ENCODE measurements around the gene C3orf20.
A peak's percentile ranks its signal among the peaks of the same experiment; 100 is the strongest.

C3orf20 gene

DNA sequence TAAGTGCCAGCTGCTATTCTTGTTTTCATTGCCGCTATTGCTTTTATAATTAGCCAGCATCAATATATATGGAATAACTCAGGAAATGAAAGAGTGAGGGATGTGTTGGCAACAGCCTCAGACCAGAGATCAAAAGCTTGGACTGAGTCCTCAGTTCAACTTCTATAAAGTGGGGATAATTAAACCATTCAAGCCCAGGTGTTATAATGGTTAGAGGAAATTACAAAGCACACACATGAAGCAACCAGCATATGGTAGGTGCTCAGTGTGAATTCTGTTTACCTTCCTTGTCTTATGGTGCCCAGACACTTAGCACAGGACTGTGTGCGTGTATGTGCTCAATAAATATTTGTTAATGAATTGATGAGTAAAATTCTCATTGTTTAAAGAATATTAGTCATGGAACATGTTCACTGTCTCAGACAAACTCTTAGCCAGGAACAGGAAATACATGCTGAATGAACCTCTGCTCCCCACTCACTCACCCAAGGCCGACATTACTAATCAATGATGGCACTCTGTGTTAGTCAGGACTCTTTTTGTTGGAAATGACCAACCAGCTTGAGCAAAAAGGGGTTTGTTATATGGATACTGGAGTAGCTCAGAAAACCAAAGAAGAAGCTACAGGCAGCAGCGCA is 40.1 kb upstream of the C3orf20 start:
- Histone ChIP-seq H3K4me3 (ENCODE audit: low read depth, low read length) (no peak overlapping the region), H3K27ac (ENCODE audit: low read depth, low read length) (peak overlapping the region; percentile 48), H2AFZ (ENCODE audit: low read length, unreplicated experiment) (peak overlapping the region; percentile 75), H3K4me1 (ENCODE audit: control insufficient read depth, insufficient read depth, low read length, unreplicated experiment) (peaks cover 12% of the 10 kb centered on the region), H3K27me3 (ENCODE audit: insufficient read depth, low read length) (peaks cover 22% of the 10 kb centered on the region; the same call in 1 of the 2 replicates), H3K79me2 (ENCODE audit: control insufficient read depth, insufficient read depth, low read length, unreplicated experiment) (no peaks in the 10 kb centered on the region), H3K36me3 (ENCODE audit: insufficient read depth, low read length) (no peaks in the 10 kb centered on the region)

DNA sequence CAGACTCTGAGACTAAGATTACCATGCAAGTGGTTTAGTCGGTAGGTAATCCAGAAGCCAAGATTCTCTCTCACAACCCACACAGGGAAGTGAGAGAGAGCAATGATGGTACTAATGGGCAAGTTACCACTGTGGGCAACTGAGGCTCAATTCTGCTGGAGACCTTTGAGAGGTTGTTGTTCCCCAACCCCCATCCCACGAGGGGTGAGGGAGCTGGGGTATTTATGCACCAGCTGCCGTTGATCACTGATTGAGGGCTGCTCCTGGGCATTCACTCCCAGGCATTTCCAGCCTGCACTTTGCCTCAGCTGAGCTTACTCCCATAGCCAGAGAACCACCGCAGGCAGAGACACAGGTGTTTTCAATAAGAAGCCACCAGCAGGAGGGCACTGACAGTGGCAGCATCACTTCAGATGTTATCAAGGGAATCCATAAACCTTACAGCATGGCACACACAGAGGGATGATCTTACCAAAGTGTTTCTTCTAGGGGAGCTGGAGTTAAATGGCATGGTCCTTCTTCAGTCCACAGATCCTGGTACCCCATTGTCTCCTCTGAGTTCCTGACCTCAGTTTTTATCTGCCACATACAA is 38.3 kb upstream of the C3orf20 start:
- H2AFZ ChIP-seq (ENCODE audit: low read length, unreplicated experiment), result no peak overlapping the region
- no peak overlapping the region for H3K4me3 ChIP-seq (ENCODE audit: low read depth, low read length)
- H3K27ac ChIP-seq (ENCODE audit: low read depth, low read length), result no peak overlapping the region
- H3K4me1 ChIP-seq (ENCODE audit: control insufficient read depth, insufficient read depth, low read length, unreplicated experiment), result peaks cover 18% of the 10 kb centered on the region
- H3K79me2 ChIP-seq (ENCODE audit: control insufficient read depth, insufficient read depth, low read length, unreplicated experiment), result no peaks in the 10 kb centered on the region
- H3K27me3 ChIP-seq (ENCODE audit: insufficient read depth, low read length), result peaks cover 22% of the 10 kb centered on the region; the same call in 1 of the 2 replicates
- H3K36me3 ChIP-seq (ENCODE audit: insufficient read depth, low read length), result no peaks in the 10 kb centered on the region

DNA sequence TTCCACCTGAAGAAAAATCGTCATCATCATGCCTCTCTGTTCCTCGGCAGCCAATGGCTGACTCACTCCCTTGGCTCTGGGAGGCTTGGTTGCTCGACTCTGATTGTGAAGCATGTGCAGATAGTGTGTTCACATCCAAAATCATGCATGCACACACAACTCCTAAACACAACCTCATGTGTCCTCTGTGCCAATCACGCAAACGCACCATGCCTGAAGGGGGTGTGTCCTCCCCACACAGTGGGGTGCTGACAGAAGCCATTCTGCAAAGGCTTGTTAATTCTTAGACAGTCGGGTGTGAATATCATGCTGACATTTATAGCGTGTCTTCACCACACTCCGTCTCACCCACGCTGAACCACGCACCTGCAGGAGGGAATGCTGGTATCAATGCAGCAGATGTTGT is 34.8 kb upstream of the C3orf20 start:
- Histone ChIP-seq H2AFZ (ENCODE audit: low read length, unreplicated experiment) (no peak overlapping the region), H3K27me3 (ENCODE audit: insufficient read depth, low read length) (peaks cover 48% of the 10 kb centered on the region), H3K36me3 (ENCODE audit: insufficient read depth, low read length) (no peaks in the 10 kb centered on the region), H3K79me2 (ENCODE audit: control insufficient read depth, insufficient read depth, low read length, unreplicated experiment) (no peaks in the 10 kb centered on the region), H3K4me3 (ENCODE audit: low read depth, low read length) (no peak overlapping the region), H3K4me1 (ENCODE audit: control insufficient read depth, insufficient read depth, low read length, unreplicated experiment) (peaks cover 12% of the 10 kb centered on the region), H3K27ac (ENCODE audit: low read depth, low read length) (no peak overlapping the region)

DNA sequence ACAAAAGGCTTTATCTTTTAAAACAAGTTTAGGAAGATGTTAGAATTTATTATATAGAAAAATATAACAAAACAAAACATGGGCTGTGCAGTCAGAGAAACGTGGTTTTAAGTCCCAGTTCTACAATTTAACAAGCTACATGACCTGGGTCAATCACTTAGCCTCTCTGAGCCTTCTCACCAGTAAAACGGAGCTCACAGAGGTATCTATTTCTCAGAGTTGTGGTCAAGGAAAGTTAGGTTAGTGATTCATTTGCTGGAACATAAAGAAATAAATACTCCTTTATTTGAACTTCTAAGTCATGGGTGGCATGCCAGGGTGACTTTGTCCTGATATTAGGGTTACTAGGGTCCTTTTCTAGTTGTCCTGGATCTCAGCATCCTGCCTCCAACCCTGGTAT is 34.2 kb upstream of the C3orf20 start:
- H3K36me3 ChIP-seq (ENCODE audit: insufficient read depth, low read length), result no peaks in the 10 kb centered on the region
- H2AFZ ChIP-seq (ENCODE audit: low read length, unreplicated experiment), result no peak overlapping the region
- peaks cover 8% of the 10 kb centered on the region for H3K4me1 ChIP-seq (ENCODE audit: control insufficient read depth, insufficient read depth, low read length, unreplicated experiment)
- no peak overlapping the region for H3K27ac ChIP-seq (ENCODE audit: low read depth, low read length)
- H3K27me3 ChIP-seq (ENCODE audit: insufficient read depth, low read length), result peaks cover 50% of the 10 kb centered on the region
- no peak overlapping the region for H3K4me3 ChIP-seq (ENCODE audit: low read depth, low read length)
- H3K79me2 ChIP-seq (ENCODE audit: control insufficient read depth, insufficient read depth, low read length, unreplicated experiment), result no peaks in the 10 kb centered on the region

DNA sequence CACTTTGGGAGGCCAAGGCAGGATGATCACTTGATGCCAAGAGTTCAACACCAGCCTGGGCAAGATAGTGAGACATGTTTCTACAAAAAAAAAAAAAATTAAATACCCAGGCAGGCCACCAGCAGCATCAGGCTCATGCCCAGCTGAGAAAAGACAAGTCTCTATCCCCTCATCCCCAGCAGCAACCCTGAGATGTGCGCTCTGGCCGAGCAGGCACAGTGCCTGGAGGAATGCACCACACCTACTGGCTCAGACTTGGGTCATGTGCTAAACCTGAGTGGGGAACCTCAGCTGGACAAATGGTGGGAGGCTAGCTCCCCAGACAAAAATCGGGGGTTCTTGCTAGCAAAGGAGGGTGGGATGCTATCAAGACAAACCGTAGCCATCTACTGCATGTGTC is 33.6 kb upstream of the C3orf20 start:
- Histone ChIP-seq H3K79me2 (ENCODE audit: control insufficient read depth, insufficient read depth, low read length, unreplicated experiment) (no peaks in the 10 kb centered on the region), H3K27ac (ENCODE audit: low read depth, low read length) (no peak overlapping the region), H3K4me3 (ENCODE audit: low read depth, low read length) (no peak overlapping the region), H3K36me3 (ENCODE audit: insufficient read depth, low read length) (no peaks in the 10 kb centered on the region), H3K27me3 (ENCODE audit: insufficient read depth, low read length) (peaks cover 49% of the 10 kb centered on the region), H3K4me1 (ENCODE audit: control insufficient read depth, insufficient read depth, low read length, unreplicated experiment) (peaks cover 8% of the 10 kb centered on the region), H2AFZ (ENCODE audit: low read length, unreplicated experiment) (no peak overlapping the region)

DNA sequence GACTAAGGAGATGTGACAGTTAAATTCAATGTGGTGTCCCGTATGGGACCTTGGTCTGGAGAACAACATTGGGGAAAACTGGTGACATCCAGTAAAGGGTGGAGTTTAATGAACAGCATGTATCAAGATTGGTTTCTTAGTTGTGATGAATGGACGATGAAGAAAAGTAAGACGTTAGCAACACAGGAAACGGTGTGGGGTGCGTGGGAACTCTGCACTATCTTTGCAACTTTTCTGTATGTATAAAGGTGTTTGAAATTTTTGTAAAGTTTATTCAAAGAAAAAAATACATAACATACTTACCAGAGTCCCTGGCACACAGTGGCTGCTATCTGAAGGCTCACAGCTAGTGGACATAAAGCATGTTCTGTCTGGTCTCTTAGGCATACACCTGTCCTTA is 29.5 kb upstream of the C3orf20 start:
- peaks cover 10% of the 10 kb centered on the region for H3K4me1 ChIP-seq (ENCODE audit: control insufficient read depth, insufficient read depth, low read length, unreplicated experiment)
- H3K79me2 ChIP-seq (ENCODE audit: control insufficient read depth, insufficient read depth, low read length, unreplicated experiment), result no peaks in the 10 kb centered on the region
- no peak overlapping the region for H3K4me3 ChIP-seq (ENCODE audit: low read depth, low read length)
- no peaks in the 10 kb centered on the region for H3K36me3 ChIP-seq (ENCODE audit: insufficient read depth, low read length)
- H3K27ac ChIP-seq (ENCODE audit: low read depth, low read length), result no peak overlapping the region
- H3K27me3 ChIP-seq (ENCODE audit: insufficient read depth, low read length), result peaks cover 27% of the 10 kb centered on the region
- no peak overlapping the region for H2AFZ ChIP-seq (ENCODE audit: low read length, unreplicated experiment)

DNA sequence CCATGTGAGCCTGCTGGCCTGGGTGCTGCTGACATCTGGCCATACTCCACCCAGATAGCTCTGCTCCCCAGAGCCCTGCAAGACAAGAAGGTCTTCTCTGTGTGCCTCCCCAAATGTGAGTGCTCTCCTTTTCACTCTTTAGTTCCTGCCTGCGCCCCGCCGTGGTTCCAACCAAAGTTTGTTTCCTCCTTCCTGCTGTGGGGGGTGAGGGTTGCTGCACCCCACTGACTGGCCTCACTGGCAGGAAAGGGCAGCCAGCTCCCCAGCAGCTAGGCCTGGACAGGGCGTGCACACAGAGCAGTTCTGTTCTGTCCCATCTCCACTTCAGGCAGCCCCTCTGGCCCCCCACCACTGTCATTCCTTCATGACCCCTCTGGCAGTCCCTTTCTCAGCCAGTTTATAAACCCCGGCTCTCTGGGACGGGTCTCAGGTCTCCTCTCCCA is 28.8 kb upstream of the C3orf20 start:
- no peak overlapping the region for H3K27ac ChIP-seq (ENCODE audit: low read depth, low read length)
- H3K27me3 ChIP-seq (ENCODE audit: insufficient read depth, low read length), result peaks cover 27% of the 10 kb centered on the region
- no peaks in the 10 kb centered on the region for H3K36me3 ChIP-seq (ENCODE audit: insufficient read depth, low read length)
- H2AFZ ChIP-seq (ENCODE audit: low read length, unreplicated experiment), result no peak overlapping the region
- no peak overlapping the region for H3K4me3 ChIP-seq (ENCODE audit: low read depth, low read length)
- peaks cover 2% of the 10 kb centered on the region for H3K79me2 ChIP-seq (ENCODE audit: control insufficient read depth, insufficient read depth, low read length, unreplicated experiment)
- peaks cover 13% of the 10 kb centered on the region for H3K4me1 ChIP-seq (ENCODE audit: control insufficient read depth, insufficient read depth, low read length, unreplicated experiment)

DNA sequence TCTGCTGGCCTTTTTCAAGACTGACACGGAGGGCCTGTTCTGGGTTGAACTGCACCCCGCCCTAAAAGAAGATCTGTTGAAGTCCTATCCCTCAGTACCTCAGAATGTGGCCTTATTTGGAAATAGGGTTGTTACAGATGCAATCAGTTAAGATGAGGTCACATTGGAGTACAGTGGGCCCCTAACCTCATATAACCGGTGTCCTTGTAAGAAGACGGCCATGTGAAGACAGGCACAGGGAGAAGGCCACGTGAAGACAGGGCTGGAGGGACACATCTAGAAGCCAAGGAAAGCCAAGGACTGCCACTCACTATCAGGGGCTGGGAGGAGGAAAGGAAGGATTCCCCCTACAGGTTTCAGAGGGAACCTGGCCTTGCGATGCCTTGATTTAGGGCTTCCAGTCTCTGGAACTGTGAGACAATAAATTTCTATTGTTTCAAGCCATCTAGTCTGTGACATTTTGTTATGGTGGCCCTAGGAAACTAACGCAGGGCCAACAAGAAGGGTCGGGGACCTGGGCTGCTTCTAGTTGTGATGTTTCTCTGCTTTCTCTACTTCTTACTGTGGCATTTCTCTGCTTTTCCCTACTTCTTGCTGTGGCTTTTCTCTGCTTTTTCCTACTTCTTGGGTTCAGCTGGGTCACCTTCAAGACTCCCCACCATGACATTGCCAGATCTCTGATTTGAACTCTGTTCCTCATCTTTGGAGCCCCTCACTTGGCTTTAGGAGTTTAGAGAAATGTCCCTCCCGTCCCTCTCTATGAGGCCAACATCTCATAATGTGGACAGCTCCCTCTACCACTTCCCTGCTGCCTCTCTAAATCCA is 28.1 kb upstream of the C3orf20 start:
- no peak overlapping the region for H3K4me3 ChIP-seq (ENCODE audit: low read depth, low read length)
- H3K36me3 ChIP-seq (ENCODE audit: insufficient read depth, low read length), result no peaks in the 10 kb centered on the region
- no peak overlapping the region for H2AFZ ChIP-seq (ENCODE audit: low read length, unreplicated experiment)

DNA sequence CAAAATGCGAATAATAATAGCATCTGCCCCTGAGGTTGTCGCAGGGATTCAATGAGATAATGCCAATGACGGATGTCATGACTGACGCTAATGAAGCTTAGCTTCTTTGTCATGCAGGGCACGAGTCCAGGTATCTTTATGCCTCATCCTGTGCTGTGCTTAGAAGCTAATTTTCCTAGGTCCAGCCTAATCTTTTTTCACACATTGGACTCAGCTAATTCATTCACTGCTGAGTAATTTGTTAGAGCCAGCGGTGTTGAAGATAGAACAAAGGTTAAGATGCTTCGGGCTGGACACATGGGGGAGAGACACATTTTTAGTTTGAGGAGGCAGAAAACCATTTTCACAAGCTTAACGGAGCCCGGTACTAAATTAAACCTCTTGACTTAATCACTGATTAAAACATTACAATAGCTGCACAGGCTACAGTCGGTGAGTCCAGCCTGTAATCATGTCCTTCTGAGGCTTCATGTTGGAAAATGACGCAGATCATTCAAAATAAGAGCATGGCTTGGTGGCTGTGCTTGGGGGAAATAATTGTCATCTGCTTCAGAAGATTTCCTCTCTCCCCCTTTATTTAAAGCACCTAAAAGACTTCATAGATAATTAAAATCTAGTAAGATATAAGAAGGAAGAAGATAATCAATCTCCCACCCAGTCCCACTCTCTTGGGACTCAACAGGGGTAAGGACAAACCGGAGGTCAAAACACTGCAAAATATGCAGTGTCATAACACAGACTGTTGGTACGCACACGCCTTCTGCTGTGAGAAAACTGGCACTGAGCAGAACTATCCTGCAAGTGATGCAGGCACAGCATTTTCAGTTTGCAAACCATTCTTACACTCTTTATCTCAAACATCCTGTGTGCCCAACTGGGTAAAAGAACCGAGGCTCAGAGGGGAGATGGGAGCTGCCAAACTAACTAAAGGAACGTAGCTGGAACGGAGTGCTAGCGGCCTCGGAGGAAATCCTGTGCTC is 26.7 kb upstream of the C3orf20 start:
- H3K27me3 ChIP-seq (ENCODE audit: insufficient read depth, low read length), result peaks cover 16% of the 10 kb centered on the region
- no peak overlapping the region for H2AFZ ChIP-seq (ENCODE audit: low read length, unreplicated experiment)
- H3K36me3 ChIP-seq (ENCODE audit: insufficient read depth, low read length), result no peaks in the 10 kb centered on the region
- peaks cover 17% of the 10 kb centered on the region for H3K79me2 ChIP-seq (ENCODE audit: control insufficient read depth, insufficient read depth, low read length, unreplicated experiment)
- peaks cover 19% of the 10 kb centered on the region for H3K4me1 ChIP-seq (ENCODE audit: control insufficient read depth, insufficient read depth, low read length, unreplicated experiment)
- H3K4me3 ChIP-seq (ENCODE audit: low read depth, low read length), result no peak overlapping the region
- H3K27ac ChIP-seq (ENCODE audit: low read depth, low read length), result no peak overlapping the region; the same call in 1 of the 2 replicates

More for the DNA sequence above, 28.1 kb upstream of the C3orf20 start:
- H3K4me1 ChIP-seq (ENCODE audit: control insufficient read depth, insufficient read depth, low read length, unreplicated experiment), result peaks cover 13% of the 10 kb centered on the region
- no peak overlapping the region for H3K27ac ChIP-seq (ENCODE audit: low read depth, low read length)
- peaks cover 5% of the 10 kb centered on the region for H3K79me2 ChIP-seq (ENCODE audit: control insufficient read depth, insufficient read depth, low read length, unreplicated experiment)
- peaks cover 27% of the 10 kb centered on the region for H3K27me3 ChIP-seq (ENCODE audit: insufficient read depth, low read length)

DNA sequence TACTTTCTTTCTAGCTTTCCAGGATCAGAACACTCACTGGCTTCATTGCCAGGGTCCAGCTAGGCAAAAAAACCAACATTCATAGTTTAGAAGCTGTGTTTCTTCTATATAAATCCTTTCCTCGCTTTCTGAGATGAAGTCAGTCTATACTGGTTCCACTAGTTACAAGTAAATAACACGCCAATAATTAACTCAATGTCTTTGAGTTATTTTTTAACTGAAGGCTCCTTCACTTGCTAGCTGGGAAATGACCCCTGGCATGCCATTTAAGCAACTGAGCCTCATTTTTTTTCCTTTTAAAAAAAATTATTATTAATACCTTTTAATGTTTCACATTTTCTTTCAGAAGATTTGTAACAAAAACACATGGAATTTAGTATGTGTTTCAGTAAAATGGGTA is 25.5 kb upstream of the C3orf20 start:
- Histone ChIP-seq H3K4me1 (ENCODE audit: control insufficient read depth, insufficient read depth, low read length, unreplicated experiment) (peaks cover 29% of the 10 kb centered on the region), H3K4me3 (ENCODE audit: low read depth, low read length) (no peak overlapping the region), H2AFZ (ENCODE audit: low read length, unreplicated experiment) (no peak overlapping the region), H3K27me3 (ENCODE audit: insufficient read depth, low read length) (peaks cover 5% of the 10 kb centered on the region; the same call in 1 of the 2 replicates), H3K27ac (ENCODE audit: low read depth, low read length) (no peak overlapping the region), H3K36me3 (ENCODE audit: insufficient read depth, low read length) (no peaks in the 10 kb centered on the region; the same call in 1 of the 2 replicates), H3K79me2 (ENCODE audit: control insufficient read depth, insufficient read depth, low read length, unreplicated experiment) (peaks cover 27% of the 10 kb centered on the region)

All from ACC112 (cell line).